ENCODE results near the gene GRID2.

- TF ChIP-seq, protein P1, sequence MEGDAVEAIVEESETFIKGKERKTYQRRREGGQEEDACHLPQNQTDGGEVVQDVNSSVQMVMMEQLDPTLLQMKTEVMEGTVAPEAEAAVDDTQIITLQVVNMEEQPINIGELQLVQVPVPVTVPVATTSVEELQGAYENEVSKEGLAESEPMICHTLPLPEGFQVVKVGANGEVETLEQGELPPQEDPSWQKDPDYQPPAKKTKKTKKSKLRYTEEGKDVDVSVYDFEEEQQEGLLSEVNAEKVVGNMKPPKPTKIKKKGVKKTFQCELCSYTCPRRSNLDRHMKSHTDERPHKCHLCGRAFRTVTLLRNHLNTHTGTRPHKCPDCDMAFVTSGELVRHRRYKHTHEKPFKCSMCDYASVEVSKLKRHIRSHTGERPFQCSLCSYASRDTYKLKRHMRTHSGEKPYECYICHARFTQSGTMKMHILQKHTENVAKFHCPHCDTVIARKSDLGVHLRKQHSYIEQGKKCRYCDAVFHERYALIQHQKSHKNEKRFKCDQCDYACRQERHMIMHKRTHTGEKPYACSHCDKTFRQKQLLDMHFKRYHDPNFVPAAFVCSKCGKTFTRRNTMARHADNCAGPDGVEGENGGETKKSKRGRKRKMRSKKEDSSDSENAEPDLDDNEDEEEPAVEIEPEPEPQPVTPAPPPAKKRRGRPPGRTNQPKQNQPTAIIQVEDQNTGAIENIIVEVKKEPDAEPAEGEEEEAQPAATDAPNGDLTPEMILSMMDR (IDR thresholded peaks at IDR 0.05), result no peak
- TF ChIP-seq POLR2A (IDR thresholded peaks at IDR 0.05), result no peak
These were observed 691.0 kb downstream of the GRID2 start for GRCh38 chr4:92994727-92995126.
